GM23338 (cell line): ENCODE measurements around the gene TSPAN3. TPM values are rescaled to one million over a fixed set of nuclear protein-coding genes. Genes with fewer than 3 reads are reported as not detected.

ENCODE experiments used
- ATAC-seq: fragments of 200-7000 bp; cut with Tn5 transposase; 3 replicates; pipeline ENCODE4 v1.9.1; 2020
- DNase-seq: peaks from one replicate; pipeline ENCODE4 v3.0.0-alpha.2; 2015; ENCODE audit warnings: low spot score
- H2AFZ ChIP-seq: fragments of 200-600 bp; sonication (generic); 2 replicates; pipeline ENCODE4 v1.8.0; 2016; ENCODE audit warnings: antibody characterized with exemption, mild to moderate bottlenecking, moderate library complexity
- H3F3A ChIP-seq: fragments of 200-600 bp; sonication (generic); replicated peaks from 2 replicates; pipeline ENCODE4 v1.8.0; 2017; ENCODE audit warnings: antibody characterized with exemption, mixed run types, low read depth
- H3K27ac ChIP-seq: fragments of 200-600 bp; sonication (generic); 2 replicates; pipeline ENCODE4 v1.6.1; 2016; ENCODE audit warnings: low read depth
- H3K27me3 ChIP-seq: fragments of 200-600 bp; sonication (generic); 2 replicates; pipeline ENCODE4 v1.8.0; 2016; ENCODE audit warnings: mild to moderate bottlenecking, mixed run types, moderate library complexity; ENCODE audit not compliant: insufficient read depth
- H3K36me3 ChIP-seq: fragments of 200-600 bp; sonication (generic); 2 replicates; pipeline ENCODE4 v1.8.0; 2016; ENCODE audit warnings: mild to moderate bottlenecking; ENCODE audit not compliant: insufficient read depth
- H3K4me1 ChIP-seq: fragments of 200-600 bp; sonication (generic); 2 replicates; pipeline ENCODE4 v1.8.0; 2016; ENCODE audit warnings: mild to moderate bottlenecking, moderate library complexity; ENCODE audit not compliant: insufficient read depth
- H3K4me2 ChIP-seq: fragments of 200-600 bp; sonication (generic); 2 replicates; pipeline ENCODE4 v1.7.1; 2017; ENCODE audit warnings: mixed run types
- H3K4me3 ChIP-seq: fragments of 200-600 bp; sonication (generic); 2 replicates; pipeline ENCODE4 v1.6.1; 2016; ENCODE audit warnings: mixed run types
- H3K79me2 ChIP-seq: fragments of 200-600 bp; sonication (generic); replicated peaks from 2 replicates; pipeline ENCODE4 v1.8.0; 2017; ENCODE audit warnings: mild to moderate bottlenecking; ENCODE audit not compliant: insufficient read depth
- H3K9me2 ChIP-seq: fragments of 200-600 bp; sonication (generic); 2 replicates; pipeline ENCODE4 v1.8.0; 2017; ENCODE audit not compliant: insufficient read depth
- H4K20me1 ChIP-seq: fragments of 200-600 bp; sonication (generic); replicated peaks from 2 replicates; pipeline ENCODE4 v1.8.0; 2017; ENCODE audit warnings: mild to moderate bottlenecking; ENCODE audit not compliant: insufficient read depth
- H3K27ac Mint-ChIP-seq: 2 replicates; pipeline ENCODE4 v1.8.0; 2020; ENCODE audit warnings: inconsistent platforms, mild to moderate bottlenecking, moderate library complexity, mixed read lengths
- H3K27me3 Mint-ChIP-seq: 3 replicates; pipeline ENCODE4 v1.8.0; 2022; ENCODE audit warnings: low read depth, mild to moderate bottlenecking, moderate library complexity, mixed read lengths, inconsistent platforms; ENCODE audit not compliant: insufficient read depth, poor library complexity
- H3K36me3 Mint-ChIP-seq: 3 replicates; pipeline ENCODE4 v1.8.0; 2021; ENCODE audit warnings: low read depth, mild to moderate bottlenecking, inconsistent platforms, moderate library complexity, mixed read lengths
- H3K4me1 Mint-ChIP-seq: 3 replicates; pipeline ENCODE4 v1.8.0; 2020; ENCODE audit warnings: mild to moderate bottlenecking, inconsistent platforms, mixed read lengths
- H3K4me3 Mint-ChIP-seq: 3 replicates; pipeline ENCODE4 v1.8.0; 2021; ENCODE audit warnings: moderate library complexity, mild to moderate bottlenecking, inconsistent platforms, mixed read lengths
- H3K9me3 Mint-ChIP-seq: 3 replicates; pipeline ENCODE4 v1.8.0; 2020; ENCODE audit warnings: moderate library complexity, mild to moderate bottlenecking, inconsistent platforms, mixed read lengths
- CREB1 ChIP-seq: fragments of 250-450 bp; sonication (Bioruptor Pico); IDR thresholded peaks from 2 replicates; pipeline ENCODE4 v1.5.0; 2020; ENCODE audit warnings: low read depth, mild to moderate bottlenecking, moderate library complexity
- EZH2phosphoT487 ChIP-seq: fragments of 200-600 bp; sonication (generic); IDR thresholded peaks from one replicate; pipeline ENCODE4 v1.8.1; 2018; ENCODE audit warnings: antibody characterized with exemption; ENCODE audit not compliant: unreplicated experiment
- JUNB ChIP-seq: IDR thresholded peaks from one replicate; pipeline ENCODE4 v1.6.1; 2016; ENCODE audit warnings: antibody characterized with exemption; ENCODE audit not compliant: unreplicated experiment
- STAT1 ChIP-seq: IDR thresholded peaks from one replicate; pipeline ENCODE4 v1.6.1; 2016; ENCODE audit warnings: antibody characterized with exemption; ENCODE audit not compliant: unreplicated experiment
- ZNF331 ChIP-seq: fragments of 250-450 bp; sonication (Bioruptor Pico); IDR thresholded peaks from 2 replicates; pipeline ENCODE4 v1.5.0; 2020; ENCODE audit warnings: low read depth, mild to moderate bottlenecking, moderate library complexity
- polyA plus RNA-seq: library from polyadenylated mRNA; unstranded; fragments of >200 nt; fragmentation: Nextera tagmentation; extraction: Ambion mirVana; gene quantifications from 2 replicates; pipeline ENCODE4 v1.2.1, GENCODE V29; 2016
- total RNA-seq: library from RNA; depleted of rRNA; stranded (reverse); fragments of >200 nt; shearing (Covaris generic); gene quantifications from 2 replicates; pipeline ENCODE4 v1.2.3, GENCODE V29; 2014
- TF ChIP-seq, protein P1 (sequence below): IDR thresholded peaks from one replicate; pipeline ENCODE4 v1.6.1; 2018; ENCODE audit warnings: antibody characterized with exemption; ENCODE audit not compliant: unreplicated experiment
- TF ChIP-seq, protein P2 (sequence below), 2 experiments: fragments of 200-600 bp in 1 of 2; sonication (generic) in 1 of 2; conservative IDR thresholded peaks; 2 replicates each; pipeline versions ENCODE4 v1.5.1 to v1.6.1; 2016 to 2017; ENCODE audit warnings: antibody characterized with exemption in 2 of 2, low read depth in 2 of 2, mild to moderate bottlenecking in 2 of 2, moderate library complexity in 1 of 2
- TF ChIP-seq, protein P3 (sequence below): fragments of 250-450 bp; sonication (Bioruptor Pico); IDR thresholded peaks from 2 replicates; pipeline ENCODE4 v1.5.0; 2020; ENCODE audit warnings: mild to moderate bottlenecking, moderate library complexity

TSPAN3 gene
- total and polyA plus RNA-seq, 2 experiments from 2014 or later = 72.5 to 159 TPM

DNA sequence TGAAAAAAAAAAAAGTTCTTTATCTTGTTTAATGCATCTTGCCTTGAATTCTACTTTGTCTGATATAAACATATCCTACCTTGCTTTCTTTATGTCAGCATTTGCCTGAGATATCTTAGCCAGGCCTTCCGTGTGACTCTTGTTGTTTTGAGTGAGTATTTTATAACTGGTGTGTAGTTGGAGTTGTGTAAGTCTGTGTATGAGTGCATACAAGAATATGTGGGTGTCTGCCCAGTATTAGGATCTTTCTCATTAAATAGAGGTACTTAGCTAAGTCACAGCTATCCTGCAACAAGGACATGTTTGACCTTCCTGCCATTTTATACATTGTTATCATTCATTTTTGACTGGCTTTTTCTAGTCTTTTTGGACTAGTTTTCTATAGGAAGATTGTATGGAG, 22.5 kb upstream of the TSPAN3 start (continued):
- TF ChIP-seq CREB1 (CRISPR knock-in tag) = no peak
- TF ChIP-seq, protein P1, sequence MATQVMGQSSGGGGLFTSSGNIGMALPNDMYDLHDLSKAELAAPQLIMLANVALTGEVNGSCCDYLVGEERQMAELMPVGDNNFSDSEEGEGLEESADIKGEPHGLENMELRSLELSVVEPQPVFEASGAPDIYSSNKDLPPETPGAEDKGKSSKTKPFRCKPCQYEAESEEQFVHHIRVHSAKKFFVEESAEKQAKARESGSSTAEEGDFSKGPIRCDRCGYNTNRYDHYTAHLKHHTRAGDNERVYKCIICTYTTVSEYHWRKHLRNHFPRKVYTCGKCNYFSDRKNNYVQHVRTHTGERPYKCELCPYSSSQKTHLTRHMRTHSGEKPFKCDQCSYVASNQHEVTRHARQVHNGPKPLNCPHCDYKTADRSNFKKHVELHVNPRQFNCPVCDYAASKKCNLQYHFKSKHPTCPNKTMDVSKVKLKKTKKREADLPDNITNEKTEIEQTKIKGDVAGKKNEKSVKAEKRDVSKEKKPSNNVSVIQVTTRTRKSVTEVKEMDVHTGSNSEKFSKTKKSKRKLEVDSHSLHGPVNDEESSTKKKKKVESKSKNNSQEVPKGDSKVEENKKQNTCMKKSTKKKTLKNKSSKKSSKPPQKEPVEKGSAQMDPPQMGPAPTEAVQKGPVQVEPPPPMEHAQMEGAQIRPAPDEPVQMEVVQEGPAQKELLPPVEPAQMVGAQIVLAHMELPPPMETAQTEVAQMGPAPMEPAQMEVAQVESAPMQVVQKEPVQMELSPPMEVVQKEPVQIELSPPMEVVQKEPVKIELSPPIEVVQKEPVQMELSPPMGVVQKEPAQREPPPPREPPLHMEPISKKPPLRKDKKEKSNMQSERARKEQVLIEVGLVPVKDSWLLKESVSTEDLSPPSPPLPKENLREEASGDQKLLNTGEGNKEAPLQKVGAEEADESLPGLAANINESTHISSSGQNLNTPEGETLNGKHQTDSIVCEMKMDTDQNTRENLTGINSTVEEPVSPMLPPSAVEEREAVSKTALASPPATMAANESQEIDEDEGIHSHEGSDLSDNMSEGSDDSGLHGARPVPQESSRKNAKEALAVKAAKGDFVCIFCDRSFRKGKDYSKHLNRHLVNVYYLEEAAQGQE = no peak
- no peak for TF ChIP-seq JUNB
- TF ChIP-seq, protein P2, sequence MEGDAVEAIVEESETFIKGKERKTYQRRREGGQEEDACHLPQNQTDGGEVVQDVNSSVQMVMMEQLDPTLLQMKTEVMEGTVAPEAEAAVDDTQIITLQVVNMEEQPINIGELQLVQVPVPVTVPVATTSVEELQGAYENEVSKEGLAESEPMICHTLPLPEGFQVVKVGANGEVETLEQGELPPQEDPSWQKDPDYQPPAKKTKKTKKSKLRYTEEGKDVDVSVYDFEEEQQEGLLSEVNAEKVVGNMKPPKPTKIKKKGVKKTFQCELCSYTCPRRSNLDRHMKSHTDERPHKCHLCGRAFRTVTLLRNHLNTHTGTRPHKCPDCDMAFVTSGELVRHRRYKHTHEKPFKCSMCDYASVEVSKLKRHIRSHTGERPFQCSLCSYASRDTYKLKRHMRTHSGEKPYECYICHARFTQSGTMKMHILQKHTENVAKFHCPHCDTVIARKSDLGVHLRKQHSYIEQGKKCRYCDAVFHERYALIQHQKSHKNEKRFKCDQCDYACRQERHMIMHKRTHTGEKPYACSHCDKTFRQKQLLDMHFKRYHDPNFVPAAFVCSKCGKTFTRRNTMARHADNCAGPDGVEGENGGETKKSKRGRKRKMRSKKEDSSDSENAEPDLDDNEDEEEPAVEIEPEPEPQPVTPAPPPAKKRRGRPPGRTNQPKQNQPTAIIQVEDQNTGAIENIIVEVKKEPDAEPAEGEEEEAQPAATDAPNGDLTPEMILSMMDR (conservative IDR thresholded peaks at IDR 0.05; ENCODE audit: low read depth in 2 of 2) = no peak
- no peak for TF ChIP-seq STAT1
- no peak for TF ChIP-seq EZH2phosphoT487
- TF ChIP-seq ZNF331 (CRISPR knock-in tag) = no peak

DNA sequence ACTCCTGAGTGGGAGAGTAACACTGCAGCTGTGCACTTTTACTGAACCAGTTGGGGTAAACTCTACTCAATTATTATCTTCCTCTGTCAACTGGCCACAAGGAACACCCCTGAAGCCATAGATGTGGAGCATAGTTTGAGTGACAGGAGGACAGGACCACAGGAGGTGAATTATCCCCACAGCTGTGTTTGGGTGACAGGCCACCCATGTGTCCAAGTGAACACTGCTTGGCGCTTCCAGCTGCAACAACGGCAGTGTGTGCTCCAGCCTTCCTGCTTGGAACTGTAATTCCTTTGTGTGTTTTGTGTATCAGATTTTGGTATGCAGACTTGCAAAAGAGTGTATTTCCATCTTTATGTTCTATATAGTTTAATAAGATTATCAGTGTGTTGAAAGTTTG, 20.2 kb upstream of the TSPAN3 start:
- Histone ChIP-seq H3K4me2 (no peak overlapping the region), H3K36me3 (no peaks in the 10 kb centered on the region), H3K9me2 (0 out of 2 replicates have a peak, but pooled peaks cover 3% of the 10 kb centered on the region), H3F3A (no peaks in the 10 kb centered on the region), H2AFZ (no peak overlapping the region), H3K27me3 (no peaks in the 10 kb centered on the region), H4K20me1 (no peaks in the 10 kb centered on the region), H3K79me2 (no peaks in the 10 kb centered on the region), H3K4me1 (no peaks in the 10 kb centered on the region), H3K27ac (no peak overlapping the region), H3K4me3 (no peak overlapping the region)
- H3K4me3 Mint-ChIP-seq = no peak overlapping the region
- no peak overlapping the region for H3K27ac Mint-ChIP-seq
- H3K36me3 Mint-ChIP-seq = no peaks in the 10 kb centered on the region
- ATAC-seq (no peak), DNase-seq (no peak)
- no peaks in the 10 kb centered on the region; the same call in 2 of the 3 replicates for H3K4me1 Mint-ChIP-seq
- H3K9me3 Mint-ChIP-seq = no peaks in the 10 kb centered on the region
- peaks cover 1% of the 10 kb centered on the region for H3K27me3 Mint-ChIP-seq
- TF ChIP-seq CREB1 (CRISPR knock-in tag) = no peak
- TF ChIP-seq, protein P1 = no peak
- TF ChIP-seq, protein P3, sequence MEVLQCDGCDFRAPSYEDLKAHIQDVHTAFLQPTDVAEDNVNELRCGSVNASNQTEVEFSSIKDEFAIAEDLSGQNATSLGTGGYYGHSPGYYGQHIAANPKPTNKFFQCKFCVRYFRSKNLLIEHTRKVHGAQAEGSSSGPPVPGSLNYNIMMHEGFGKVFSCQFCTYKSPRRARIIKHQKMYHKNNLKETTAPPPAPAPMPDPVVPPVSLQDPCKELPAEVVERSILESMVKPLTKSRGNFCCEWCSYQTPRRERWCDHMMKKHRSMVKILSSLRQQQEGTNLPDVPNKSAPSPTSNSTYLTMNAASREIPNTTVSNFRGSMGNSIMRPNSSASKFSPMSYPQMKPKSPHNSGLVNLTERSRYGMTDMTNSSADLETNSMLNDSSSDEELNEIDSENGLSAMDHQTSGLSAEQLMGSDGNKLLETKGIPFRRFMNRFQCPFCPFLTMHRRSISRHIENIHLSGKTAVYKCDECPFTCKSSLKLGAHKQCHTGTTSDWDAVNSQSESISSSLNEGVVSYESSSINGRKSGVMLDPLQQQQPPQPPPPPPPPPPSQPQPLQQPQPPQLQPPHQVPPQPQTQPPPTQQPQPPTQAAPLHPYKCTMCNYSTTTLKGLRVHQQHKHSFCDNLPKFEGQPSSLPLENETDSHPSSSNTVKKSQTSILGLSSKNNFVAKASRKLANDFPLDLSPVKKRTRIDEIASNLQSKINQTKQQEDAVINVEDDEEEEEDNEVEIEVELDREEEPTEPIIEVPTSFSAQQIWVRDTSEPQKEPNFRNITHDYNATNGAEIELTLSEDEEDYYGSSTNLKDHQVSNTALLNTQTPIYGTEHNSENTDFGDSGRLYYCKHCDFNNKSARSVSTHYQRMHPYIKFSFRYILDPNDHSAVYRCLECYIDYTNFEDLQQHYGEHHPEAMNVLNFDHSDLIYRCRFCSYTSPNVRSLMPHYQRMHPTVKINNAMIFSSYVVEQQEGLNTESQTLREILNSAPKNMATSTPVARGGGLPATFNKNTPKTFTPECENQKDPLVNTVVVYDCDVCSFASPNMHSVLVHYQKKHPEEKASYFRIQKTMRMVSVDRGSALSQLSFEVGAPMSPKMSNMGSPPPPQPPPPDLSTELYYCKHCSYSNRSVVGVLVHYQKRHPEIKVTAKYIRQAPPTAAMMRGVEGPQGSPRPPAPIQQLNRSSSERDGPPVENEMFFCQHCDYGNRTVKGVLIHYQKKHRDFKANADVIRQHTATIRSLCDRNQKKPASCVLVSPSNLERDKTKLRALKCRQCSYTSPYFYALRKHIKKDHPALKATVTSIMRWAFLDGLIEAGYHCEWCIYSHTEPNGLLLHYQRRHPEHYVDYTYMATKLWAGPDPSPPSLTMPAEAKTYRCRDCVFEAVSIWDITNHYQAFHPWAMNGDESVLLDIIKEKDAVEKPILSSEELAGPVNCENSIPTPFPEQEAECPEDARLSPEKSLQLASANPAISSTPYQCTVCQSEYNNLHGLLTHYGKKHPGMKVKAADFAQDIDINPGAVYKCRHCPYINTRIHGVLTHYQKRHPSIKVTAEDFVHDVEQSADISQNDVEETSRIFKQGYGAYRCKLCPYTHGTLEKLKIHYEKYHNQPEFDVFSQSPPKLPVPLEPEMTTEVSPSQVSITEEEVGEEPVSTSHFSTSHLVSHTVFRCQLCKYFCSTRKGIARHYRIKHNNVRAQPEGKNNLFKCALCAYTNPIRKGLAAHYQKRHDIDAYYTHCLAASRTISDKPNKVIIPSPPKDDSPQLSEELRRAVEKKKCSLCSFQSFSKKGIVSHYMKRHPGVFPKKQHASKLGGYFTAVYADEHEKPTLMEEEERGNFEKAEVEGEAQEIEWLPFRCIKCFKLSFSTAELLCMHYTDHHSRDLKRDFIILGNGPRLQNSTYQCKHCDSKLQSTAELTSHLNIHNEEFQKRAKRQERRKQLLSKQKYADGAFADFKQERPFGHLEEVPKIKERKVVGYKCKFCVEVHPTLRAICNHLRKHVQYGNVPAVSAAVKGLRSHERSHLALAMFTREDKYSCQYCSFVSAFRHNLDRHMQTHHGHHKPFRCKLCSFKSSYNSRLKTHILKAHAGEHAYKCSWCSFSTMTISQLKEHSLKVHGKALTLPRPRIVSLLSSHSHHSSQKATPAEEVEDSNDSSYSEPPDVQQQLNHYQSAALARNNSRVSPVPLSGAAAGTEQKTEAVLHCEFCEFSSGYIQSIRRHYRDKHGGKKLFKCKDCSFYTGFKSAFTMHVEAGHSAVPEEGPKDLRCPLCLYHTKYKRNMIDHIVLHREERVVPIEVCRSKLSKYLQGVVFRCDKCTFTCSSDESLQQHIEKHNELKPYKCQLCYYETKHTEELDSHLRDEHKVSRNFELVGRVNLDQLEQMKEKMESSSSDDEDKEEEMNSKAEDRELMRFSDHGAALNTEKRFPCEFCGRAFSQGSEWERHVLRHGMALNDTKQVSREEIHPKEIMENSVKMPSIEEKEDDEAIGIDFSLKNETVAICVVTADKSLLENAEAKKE = no peak
